Naive thymus-derived CD4-positive, alpha-beta T cell (primary cell): ENCODE results near the gene TMA7B. TPM values are rescaled to one million over a fixed set of nuclear protein-coding genes. Genes with fewer than 3 reads are reported as not detected.

Experiments used
- ATAC-seq: fragments of 150-1000 bp; cut with Tn5 transposase; 2 replicates; pipeline ENCODE4 v1.10.0; 2021; ENCODE audit warnings: mild to moderate bottlenecking, moderate library complexity
- CTCF ChIA-PET: fragments of 350-600 bp; sonication (Branson Sonifier 250); formaldehyde crosslinking; loops from one replicate; lab custom pipeline; 2021; ENCODE audit warnings: antibody characterized with exemption; lab: Charles Lee
- POLR2A ChIA-PET: fragments of 350-600 bp; sonication (Branson Sonifier 250); formaldehyde crosslinking; loops from one replicate; lab custom pipeline; 2021; ENCODE audit warnings: antibody characterized with exemption, inconsistent platforms; lab: Charles Lee
- DNase-seq, 9 donors: peaks; one replicate each; pipeline versions ENCODE4 v3.0.0 to v3.0.0-alpha.2; 2020 to 2022; ENCODE audit warnings: mixed read lengths in 1 of 9
- H3K27ac ChIP-seq: one replicate; pipeline ENCODE4 v1.7.0; 2013; ENCODE audit warnings: mild to moderate bottlenecking, low read depth, low read length, moderate library complexity
- H3K27me3 ChIP-seq, 2 donors: one replicate each; pipeline ENCODE4 v1.7.0; 2013; ENCODE audit warnings: low read length in 2 of 2, mild to moderate bottlenecking in 2 of 2, moderate library complexity in 2 of 2; ENCODE audit not compliant: control insufficient read depth in 2 of 2, insufficient read depth in 2 of 2
- H3K36me3 ChIP-seq, 3 experiments: 1 replicate in 2 of 3; 2 replicates in 1 of 3; pipeline ENCODE4 v1.7.0; 2013; ENCODE audit warnings: low read length in 3 of 3, mild to moderate bottlenecking in 3 of 3, moderate library complexity in 1 of 3; ENCODE audit not compliant: insufficient read depth in 3 of 3, control insufficient read depth in 2 of 3
- H3K4me1 ChIP-seq, 2 donors: one replicate each; pipeline ENCODE4 v1.7.0; 2013; ENCODE audit warnings: low read length in 2 of 2, mild to moderate bottlenecking in 2 of 2, moderate library complexity in 1 of 2; ENCODE audit not compliant: control insufficient read depth in 2 of 2, insufficient read depth in 2 of 2
- H3K4me3 ChIP-seq: 2 replicates; pipeline ENCODE4 v1.7.0; 2013; ENCODE audit warnings: mild to moderate bottlenecking, low read length
- H3K9me3 ChIP-seq, 3 experiments: 1 replicate in 2 of 3; 2 replicates in 1 of 3; pipeline ENCODE4 v1.7.0; 2013; ENCODE audit warnings: low read length in 3 of 3; ENCODE audit not compliant: control insufficient read depth in 2 of 3
- H3K27ac Mint-ChIP-seq, 9 donors: one replicate each; pipeline ENCODE4 v1.8.0; 2020 to 2022; ENCODE audit warnings: mixed read lengths in 9 of 9, mild to moderate bottlenecking in 8 of 9, moderate library complexity in 5 of 9, inconsistent platforms in 2 of 9
- H3K27me3 Mint-ChIP-seq, 5 donors: one replicate each; pipeline ENCODE4 v1.8.0; 2021 to 2022; ENCODE audit warnings: mixed read lengths in 5 of 5, mild to moderate bottlenecking in 1 of 5
- H3K36me3 Mint-ChIP-seq, 5 donors: one replicate each; pipeline ENCODE4 v1.8.0; 2020 to 2022; ENCODE audit warnings: mixed read lengths in 5 of 5, mild to moderate bottlenecking in 3 of 5, inconsistent platforms in 1 of 5
- H3K4me1 Mint-ChIP-seq, 7 donors: one replicate each; pipeline ENCODE4 v1.8.0; 2020 to 2022; ENCODE audit warnings: mixed read lengths in 7 of 7, mild to moderate bottlenecking in 3 of 7, inconsistent platforms in 1 of 7
- H3K4me3 Mint-ChIP-seq, 10 donors: one replicate each; pipeline ENCODE4 v1.8.0; 2020 to 2022; ENCODE audit warnings: mild to moderate bottlenecking in 10 of 10, mixed read lengths in 10 of 10, moderate library complexity in 6 of 10, inconsistent platforms in 2 of 10
- H3K9me3 Mint-ChIP-seq, 11 donors: one replicate each; pipeline ENCODE4 v1.8.0; 2020 to 2022; ENCODE audit warnings: mixed read lengths in 11 of 11, mild to moderate bottlenecking in 4 of 11, inconsistent platforms in 1 of 11, moderate library complexity in 1 of 11
- intact Hi-C, 2 donors: fragments of 100-400 bp; cut with micrococcal nuclease; formaldehyde crosslinking; loops; one replicate each; pipeline ENCODE4 v1.15.1; 2023
- polyA plus RNA-seq, 2 donors: library from polyadenylated mRNA; unstranded; fragments of 300-500 nt; fragmentation: Illumina TruSeq; gene quantifications; one replicate each; pipeline ENCODE4 v1.2.3, GENCODE V29; 2021
- total RNA-seq, 6 experiments: library from RNA in 5 of 6; stranded (reverse) in 5 of 6; gene quantifications; 1 replicate in 5 of 6; 2 replicates in 1 of 6; pipeline ENCODE4 v1.2.3 and lab custom pipeline; 2021 to 2026

The TMA7B gene
- total and polyA plus RNA-seq, 7 experiments from 2014 or later = 2.6 to 12.8 (median 9.2) TPM

- intact Hi-C loops = loop anchor here (1.0 to 10.0 kb wide), 16 partner anchors 9 to 407 kb away; partner anchors contain the start of genes GRAP2 (in 2 of the 2), ADSL (in 1 of the 2) and RPS19BP1 (in 1 of the 2)
- peak overlapping the region in 6 of 9 donors; percentile 43 to 99 (median 97) for H3K27ac Mint-ChIP-seq
- no peaks in the 10 kb centered on the region for H3K27me3 Mint-ChIP-seq
- CTCF ChIA-PET = interaction anchor here (0.6 to 1.2 kb wide), 7 partner anchors 31 to 372 kb away, joined by 3 to 6 read pairs (median 4); no protein-coding TSS in a partner anchor
- Histone ChIP-seq H3K9me3 (no peaks in the 10 kb centered on the region), H3K27me3 (no peaks in the 10 kb centered on the region), H3K36me3 (no peaks in the 10 kb centered on the region), H3K27ac (peak overlapping the region; percentile 79), H3K4me3 (peak overlapping the region; percentile 32), H3K4me1 (peaks cover 87 to 97% of the 10 kb centered on the region in 2 donors)
- no peak for ATAC-seq
- POLR2A ChIA-PET = interaction anchor here (0.6 to 2.1 kb wide), 13 partner anchors 9 to 372 kb away, joined by 3 to 8 read pairs (median 3); no protein-coding TSS in a partner anchor
- DNase-seq = no peak
- peak overlapping the region; percentile 47 to 84 (median 70) for H3K4me3 Mint-ChIP-seq
- H3K36me3 Mint-ChIP-seq = peaks cover 0 to 28% (median 0%) of the 10 kb centered on the region in 5 donors
- H3K4me1 Mint-ChIP-seq = peaks cover 71 to 97% (median 94%) of the 10 kb centered on the region in 7 donors
- H3K9me3 Mint-ChIP-seq = peaks cover 0 to 1% (median 0%) of the 10 kb centered on the region in 11 donors
Measured at GRCh38 chr22:39939830-39940229, 20.4 kb upstream of the TMA7B start.

DNA sequence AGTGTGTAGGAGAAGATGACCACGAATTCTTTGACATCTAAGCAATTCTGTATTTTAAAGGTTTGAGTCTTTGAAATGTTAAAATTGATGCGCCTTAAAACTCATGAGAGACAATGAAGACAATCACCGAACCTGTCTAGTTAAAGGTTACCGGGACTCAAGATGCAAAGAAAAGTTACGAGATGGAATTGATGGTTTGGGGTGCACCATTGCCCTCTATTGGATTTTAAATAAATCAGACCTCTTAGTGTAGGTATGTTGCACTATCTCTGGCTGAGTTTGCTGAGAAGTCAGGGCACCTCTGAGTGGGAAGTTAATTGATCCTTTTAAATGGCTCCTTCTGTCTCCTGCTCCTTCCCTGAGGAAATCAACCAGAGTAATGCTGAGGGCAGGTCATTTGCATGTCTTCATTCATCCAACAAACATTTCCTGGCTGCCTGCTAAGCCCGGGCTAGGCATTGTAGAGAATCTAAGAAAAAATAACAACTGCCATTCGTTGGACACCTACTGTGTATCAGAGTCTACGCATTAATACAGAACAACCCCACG is 19.4 kb upstream of the TMA7B start:
- peaks cover 0 to 23% (median 0%) of the 10 kb centered on the region in 5 donors for H3K36me3 Mint-ChIP-seq
- POLR2A ChIA-PET = no interaction called here
- Histone ChIP-seq H3K27me3 (no peaks in the 10 kb centered on the region), H3K27ac (peak overlapping the region; percentile 79), H3K36me3 (no peaks in the 10 kb centered on the region), H3K4me3 (peak overlapping the region; percentile 32), H3K9me3 (no peaks in the 10 kb centered on the region), H3K4me1 (peaks cover 85 to 96% of the 10 kb centered on the region in 2 donors)
- CTCF ChIA-PET = interaction anchor here (1.0 to 2.6 kb wide), 2 partner anchors 84 to 102 kb away, joined by 3 to 23 read pairs; no protein-coding TSS in a partner anchor
- peak in 7 of 9 donors; percentile 56 to 81 (median 75) for DNase-seq
- peak; percentile 76 for ATAC-seq
- H3K9me3 Mint-ChIP-seq = peaks cover 0 to 1% (median 0%) of the 10 kb centered on the region in 11 donors
- peaks cover 70 to 97% (median 93%) of the 10 kb centered on the region in 7 donors for H3K4me1 Mint-ChIP-seq
- no peaks in the 10 kb centered on the region for H3K27me3 Mint-ChIP-seq
- intact Hi-C loops = loop anchor here (1.0 to 10.0 kb wide), 18 partner anchors 10 to 408 kb away; partner anchors contain the start of genes ADSL (in 1 of the 2), GRAP2 (in 1 of the 2) and RPS19BP1 (in 1 of the 2)
- H3K27ac Mint-ChIP-seq = peak overlapping the region in 5 of 9 donors; percentile 80 to 99 (median 98)
- peak overlapping the region; percentile 39 to 84 (median 70) for H3K4me3 Mint-ChIP-seq

- Histone ChIP-seq H3K4me1 (peaks cover 85 to 96% of the 10 kb centered on the region in 2 donors), H3K27me3 (no peaks in the 10 kb centered on the region), H3K36me3 (no peaks in the 10 kb centered on the region), H3K9me3 (no peaks in the 10 kb centered on the region), H3K4me3 (no peak overlapping the region), H3K27ac (peak overlapping the region; percentile 79)
- DNase-seq (no peak), ATAC-seq (no peak)
- Mint-ChIP-seq H3K4me1 (peaks cover 69 to 97% (median 92%) of the 10 kb centered on the region in 7 donors), H3K36me3 (peaks cover 0 to 17% (median 0%) of the 10 kb centered on the region in 5 donors), H3K4me3 (peak overlapping the region in 4 of 10 donors; percentile 15 to 80 (median 34)), H3K9me3 (no peaks in the 10 kb centered on the region), H3K27ac (peak overlapping the region in 6 of 9 donors; percentile 67 to 98 (median 94)), H3K27me3 (no peaks in the 10 kb centered on the region)
- ChIA-PET POLR2A (interaction anchor here (1.0 to 2.5 kb wide), 7 partner anchors 9 to 406 kb away, joined by 3 to 18 read pairs (median 5); partner anchors contain the start of gene ADSL), CTCF (interaction anchor here (0.7 to 2.6 kb wide), 9 partner anchors 9 to 407 kb away, joined by 3 to 23 read pairs (median 4); partner anchors contain the start of gene TMA7B)
- intact Hi-C loops = loop anchor here (1.0 to 10.0 kb wide), 14 partner anchors 10 to 409 kb away; partner anchors contain the start of genes ADSL (in 1 of the 2) and RPS19BP1 (in 1 of the 2)
Measured at GRCh38 chr22:39941601-39942000, 18.6 kb upstream of the TMA7B start.

- Histone ChIP-seq H3K27me3 (no peaks in the 10 kb centered on the region), H3K4me1 (peaks cover 84 to 96% of the 10 kb centered on the region in 2 donors), H3K36me3 (peaks cover 0 to 6% (median 4%) of the 10 kb centered on the region in 3 experiments), H3K27ac (peak overlapping the region; percentile 79), H3K4me3 (peak overlapping the region; percentile 14), H3K9me3 (no peaks in the 10 kb centered on the region)
- Mint-ChIP-seq H3K27me3 (no peaks in the 10 kb centered on the region), H3K4me3 (peak overlapping the region; percentile 34 to 86 (median 74)), H3K27ac (peak overlapping the region in 6 of 9 donors; percentile 67 to 98 (median 97)), H3K4me1 (peaks cover 69 to 97% (median 92%) of the 10 kb centered on the region in 7 donors), H3K9me3 (no peaks in the 10 kb centered on the region), H3K36me3 (peaks cover 0 to 17% (median 9%) of the 10 kb centered on the region in 5 donors)
- ATAC-seq (no peak), DNase-seq (no peak)
- CTCF ChIA-PET = interaction anchor here (0.6 to 2.6 kb wide), 22 partner anchors 8 to 413 kb away, joined by 3 to 23 read pairs (median 4); partner anchors contain the start of gene TMA7B
- intact Hi-C loops = loop anchor here (5.0 to 10.0 kb wide), 5 partner anchors 108 to 405 kb away; partner anchors contain the start of gene ADSL (in 1 of the 2)
- POLR2A ChIA-PET = interaction anchor here (0.6 to 2.5 kb wide), 20 partner anchors 8 to 423 kb away, joined by 3 to 18 read pairs (median 4); partner anchors contain the start of genes ADSL and ATF4
Measured at GRCh38 chr22:39942439-39943230, 17.6 kb upstream of the TMA7B start.

GRCh38 chr22:39943337-39943736 is 16.9 kb upstream of the TMA7B start:
- POLR2A ChIA-PET = interaction anchor here (0.6 to 2.5 kb wide), 18 partner anchors 8 to 423 kb away, joined by 3 to 18 read pairs (median 4); partner anchors contain the start of genes ADSL and ATF4
- Histone ChIP-seq H3K27me3 (no peaks in the 10 kb centered on the region), H3K4me1 (peaks cover 84 to 97% of the 10 kb centered on the region in 2 donors), H3K4me3 (peak overlapping the region; percentile 14), H3K9me3 (no peaks in the 10 kb centered on the region), H3K36me3 (peaks cover 3 to 6% (median 4%) of the 10 kb centered on the region in 3 experiments), H3K27ac (peak overlapping the region; percentile 79)
- Mint-ChIP-seq H3K36me3 (peaks cover 1 to 17% (median 12%) of the 10 kb centered on the region in 5 donors), H3K4me3 (peak overlapping the region; percentile 53 to 86 (median 78)), H3K27me3 (no peaks in the 10 kb centered on the region), H3K27ac (peak overlapping the region in 6 of 9 donors; percentile 67 to 98 (median 97)), H3K9me3 (no peaks in the 10 kb centered on the region), H3K4me1 (peaks cover 68 to 97% (median 92%) of the 10 kb centered on the region in 7 donors)
- peak; percentile 39 for ATAC-seq
- no peak for DNase-seq
- intact Hi-C loops = loop anchor here (5.0 to 10.0 kb wide), 5 partner anchors 109 to 404 kb away; partner anchors contain the start of gene ADSL (in 1 of the 2)
- CTCF ChIA-PET = interaction anchor here (0.9 to 2.6 kb wide), 15 partner anchors 9 to 414 kb away, joined by 3 to 23 read pairs (median 5); partner anchors contain the start of gene TMA7B
